Neuronal stem cell (in vitro differentiated cells): Measurements from ENCODE around the gene CLTRN. TPM values are rescaled to one million over a fixed set of nuclear protein-coding genes. Genes with fewer than 3 reads are reported as not detected.
"Not testable (repeated sequence)": the region's sequence is repeated elsewhere in the genome, so short reads cannot be mapped to it uniquely, and the experiment has no call there.

Experiments used
- DNase-seq: peaks from one replicate; pipeline ENCODE4 v3.0.0-alpha.2; 2013; ENCODE audit warnings: low spot score
- H2AFZ ChIP-seq: one replicate; pipeline ENCODE4 v1.6.1; 2013; ENCODE audit warnings: mild to moderate bottlenecking, low read length, inconsistent platforms
- H2AK5ac ChIP-seq: 2 replicates; pipeline ENCODE4 v1.6.1; 2013; ENCODE audit warnings: low read depth, mild to moderate bottlenecking, inconsistent platforms, low read length, moderate library complexity, mixed read lengths
- H2BK120ac ChIP-seq: 2 replicates; pipeline ENCODE4 v1.6.1; 2013; ENCODE audit warnings: low read depth, mild to moderate bottlenecking, inconsistent platforms, low read length, moderate library complexity, mixed read lengths
- H2BK12ac ChIP-seq: one replicate; pipeline ENCODE4 v1.6.1; 2013; ENCODE audit warnings: low read length, inconsistent platforms
- H2BK15ac ChIP-seq: 2 replicates; pipeline ENCODE4 v1.6.1; 2013; ENCODE audit warnings: mild to moderate bottlenecking, low read length, inconsistent platforms, mixed read lengths
- H2BK5ac ChIP-seq: one replicate; pipeline ENCODE4 v1.6.1; 2013; ENCODE audit warnings: inconsistent platforms, mild to moderate bottlenecking, low read length, moderate library complexity
- H3K14ac ChIP-seq: one replicate; pipeline ENCODE4 v1.6.1; 2013; ENCODE audit warnings: low read length, inconsistent platforms
- H3K18ac ChIP-seq: 2 replicates; pipeline ENCODE4 v1.6.1; 2013; ENCODE audit warnings: low read length, inconsistent platforms
- H3K23ac ChIP-seq: 2 replicates; pipeline ENCODE4 v1.6.1; 2013; ENCODE audit warnings: low read depth, mild to moderate bottlenecking, mixed read lengths, low read length, inconsistent platforms; ENCODE audit not compliant: poor library complexity
- H3K27ac ChIP-seq: replicated peaks from 3 replicates; pipeline ENCODE4 v1.5.1; 2013; ENCODE audit warnings: low read length, inconsistent platforms
- H3K27me3 ChIP-seq, 3 experiments: 2 replicates each; pipeline ENCODE4 v1.6.1; 2013; ENCODE audit warnings: low read length in 3 of 3, mild to moderate bottlenecking in 2 of 3, inconsistent platforms in 1 of 3, low read depth in 1 of 3, mixed read lengths in 1 of 3, moderate library complexity in 1 of 3; ENCODE audit not compliant: control insufficient read depth in 3 of 3, insufficient read depth in 3 of 3
- H3K36me3 ChIP-seq, 2 donors: replicated peaks in 1 of 2; 2 replicates each; pipeline ENCODE4 v1.6.1; 2013; ENCODE audit warnings: low read length in 2 of 2; ENCODE audit not compliant: control insufficient read depth in 2 of 2, insufficient read depth in 2 of 2
- H3K4ac ChIP-seq: 2 replicates; pipeline ENCODE4 v1.6.1; 2013; ENCODE audit warnings: inconsistent platforms, mild to moderate bottlenecking, low read length, moderate library complexity
- H3K4me1 ChIP-seq, 2 donors: 1 replicate in 1 of 2; 2 replicates in 1 of 2; pipeline ENCODE4 v1.6.1; 2013; ENCODE audit warnings: low read length in 2 of 2, low read depth in 1 of 2; ENCODE audit not compliant: control insufficient read depth in 2 of 2, insufficient read depth in 1 of 2
- H3K4me2 ChIP-seq: one replicate; pipeline ENCODE4 v1.6.1; 2013; ENCODE audit warnings: mild to moderate bottlenecking, low read length, inconsistent platforms; ENCODE audit not compliant: insufficient read depth, poor library complexity, severe bottlenecking
- H3K4me3 ChIP-seq, 2 donors: 2 replicates each; pipeline ENCODE4 v1.5.1; 2013; ENCODE audit warnings: low read length in 2 of 2, mild to moderate bottlenecking in 2 of 2, inconsistent platforms in 1 of 2, moderate library complexity in 1 of 2
- H3K79me1 ChIP-seq: one replicate; pipeline ENCODE4 v1.6.1; 2013; ENCODE audit warnings: low read depth, mild to moderate bottlenecking, inconsistent platforms, low read length, moderate library complexity
- H3K9ac ChIP-seq: one replicate; pipeline ENCODE4 v1.6.1; 2013; ENCODE audit warnings: mild to moderate bottlenecking, low read depth, low read length, inconsistent platforms; ENCODE audit not compliant: poor library complexity
- H3K9me3 ChIP-seq, 2 donors: replicated peaks in 1 of 2; 2 replicates each; pipeline versions ENCODE3 to v1.6.1; 2013; ENCODE audit warnings: low read length in 2 of 2, mild to moderate bottlenecking in 2 of 2, inconsistent platforms in 1 of 2, low read depth in 1 of 2, mixed read lengths in 1 of 2, moderate library complexity in 1 of 2; ENCODE audit not compliant: control insufficient read depth in 2 of 2, insufficient read depth in 1 of 2
- H4K8ac ChIP-seq: one replicate; pipeline ENCODE4 v1.6.1; 2013; ENCODE audit warnings: low read depth, mild to moderate bottlenecking, inconsistent platforms, low read length, moderate library complexity
- H4K91ac ChIP-seq: one replicate; pipeline ENCODE4 v1.6.1; 2013; ENCODE audit warnings: low read length, low read depth, mild to moderate bottlenecking, inconsistent platforms; ENCODE audit not compliant: poor library complexity
- WGBS, 2 donors: extraction: QIAGEN DNeasy Blood & Tissue Kit; methylation state at CpG; one replicate each; pipeline ENCODE4 v1.1.7; 2013; ENCODE audit warnings: missing lambda C conversion rate in 2 of 2, mixed read lengths in 1 of 2; ENCODE audit not compliant: insufficient read length in 2 of 2, insufficient replicate concordance in 1 of 2; ENCODE audit errors: extremely low coverage in 2 of 2; 5-methylcytosine and 5-hydroxymethylcytosine counted together
- polyA plus RNA-seq, 2 experiments: library from polyadenylated mRNA; stranded (reverse); fragments of 200-250 nt; gene quantifications; one replicate each; pipeline ENCODE4 v1.2.3, GENCODE V29; 2013

The CLTRN gene
- 2.3 TPM for polyA plus RNA-seq (2013, experiment 1 of 2)
- polyA plus RNA-seq (2013, experiment 2 of 2), result 2.5 TPM

GRCh38 chrX:15664487-15665444, at the start of gene CLTRN:
Gene CLTRN, minus strand, starts transcription at chrX:15664805. Its CDS starts 30 bp downstream, at chrX:15664775.
- Histone ChIP-seq H2BK12ac (no peak within 1 kb of the TSS), H2AFZ (no peak within 1 kb of the TSS), H3K4me3 (no peak within 1 kb of the TSS), H3K9me3 (no peaks in the 10 kb centered on the region), H3K14ac (no peak within 1 kb of the TSS), H2AK5ac (no peak within 1 kb of the TSS), H3K4ac (no peak within 1 kb of the TSS), H4K8ac (no peak within 1 kb of the TSS), H3K4me2 (no peak within 1 kb of the TSS), H3K79me1 (no peaks in the 10 kb centered on the region), H3K27ac (no peak within 1 kb of the TSS), H3K36me3 (no peaks in the 10 kb centered on the region), H3K9ac (no peak within 1 kb of the TSS), H4K91ac (no peak within 1 kb of the TSS), H3K23ac (no peak within 1 kb of the TSS), H3K27me3 (peaks cover 0 to 2% (median 0%) of the 10 kb centered on the region in 3 experiments), H2BK15ac (no peak within 1 kb of the TSS), H3K18ac (no peak within 1 kb of the TSS), H2BK120ac (no peak within 1 kb of the TSS), H2BK5ac (no peak within 1 kb of the TSS), H3K4me1 (no peaks in the 10 kb centered on the region)
- no peak for DNase-seq
- WGBS, 2 donors, result no CpG with 5 or more reads among the region's 14 CpGs

GRCh38 chrX:15704273-15704672, 39.7 kb upstream of the CLTRN start:
- DNase-seq, H2BK12ac ChIP-seq, H2BK15ac ChIP-seq, H3K14ac ChIP-seq, H3K27ac ChIP-seq, H3K9me3 ChIP-seq, H4K8ac ChIP-seq, H2AFZ ChIP-seq, H4K91ac ChIP-seq, H3K36me3 ChIP-seq, H3K4me2 ChIP-seq, H3K18ac ChIP-seq, H2AK5ac ChIP-seq, H3K23ac ChIP-seq, H3K9ac ChIP-seq, H3K79me1 ChIP-seq, H3K27me3 ChIP-seq, H3K4me3 ChIP-seq, H3K4me1 ChIP-seq, H2BK120ac ChIP-seq, H2BK5ac ChIP-seq, H3K4ac ChIP-seq: not testable (repeated sequence)
- WGBS, 2 donors, result no CpG with 5 or more reads among the region's 8 CpGs

- H3K27me3 ChIP-seq, H3K23ac ChIP-seq, H2BK12ac ChIP-seq, H2AFZ ChIP-seq, H3K79me1 ChIP-seq, H3K4me3 ChIP-seq, H2BK5ac ChIP-seq, H3K4me1 ChIP-seq, H3K18ac ChIP-seq, H3K14ac ChIP-seq, H4K8ac ChIP-seq, H3K9me3 ChIP-seq, H3K36me3 ChIP-seq, H3K27ac ChIP-seq, H3K9ac ChIP-seq, H4K91ac ChIP-seq, DNase-seq, H3K4ac ChIP-seq, H2BK120ac ChIP-seq, H3K4me2 ChIP-seq, H2AK5ac ChIP-seq, H2BK15ac ChIP-seq: not testable (repeated sequence)
- WGBS, 2 donors, result no CpG with 5 or more reads among the region's 5 CpGs
Measured at GRCh38 chrX:15703809-15704208, 39.2 kb upstream of the CLTRN start.

DNA sequence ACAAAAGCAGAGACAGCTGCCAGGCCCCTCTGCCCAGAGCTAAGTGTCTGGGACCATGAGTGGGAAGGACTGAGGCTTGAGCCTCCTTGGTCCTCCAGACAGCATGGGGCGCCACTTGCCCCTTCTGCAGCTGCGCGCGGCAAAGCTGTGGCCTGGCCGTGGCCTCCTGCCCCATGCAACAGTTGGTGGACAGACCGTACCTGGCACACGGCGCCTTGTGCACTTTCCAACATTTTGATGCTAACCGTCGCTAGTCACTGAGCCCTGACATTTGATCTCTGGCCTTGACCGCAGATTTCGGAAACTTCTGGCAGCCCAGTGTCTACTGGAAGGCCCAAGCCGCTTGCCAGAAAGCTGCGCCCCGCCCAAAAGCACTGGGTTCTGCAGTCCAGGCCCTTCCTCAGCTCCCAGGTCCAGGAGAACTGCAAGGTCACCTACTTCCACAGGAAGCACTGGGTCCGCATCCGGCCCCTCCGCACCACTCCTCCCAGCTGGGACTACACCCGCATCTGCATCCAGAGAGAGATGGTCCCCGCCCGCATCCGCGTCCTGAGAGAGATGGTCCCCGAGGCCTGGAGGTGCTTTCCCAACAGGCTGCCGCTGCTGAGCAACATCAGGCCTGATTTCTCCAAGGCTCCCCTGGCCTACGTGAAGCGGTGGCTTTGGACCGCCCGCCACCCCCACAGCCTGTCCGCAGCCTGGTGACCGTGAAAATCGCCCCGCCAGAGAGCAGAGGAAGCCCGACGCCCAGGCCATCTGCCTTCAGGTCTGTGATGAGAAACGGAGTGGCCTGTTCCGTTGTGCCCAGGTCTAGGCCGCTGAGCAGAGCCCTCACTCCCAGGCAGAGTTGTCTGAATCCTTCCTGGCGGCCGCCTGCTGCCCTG, 38.1 kb upstream of the CLTRN start:
- no peak overlapping the region for H3K4ac ChIP-seq
- H2BK120ac ChIP-seq, result no peak overlapping the region
- H3K9me3 ChIP-seq, result no peaks in the 10 kb centered on the region
- no peak overlapping the region for H4K91ac ChIP-seq
- no peak overlapping the region for H3K27ac ChIP-seq
- no peak overlapping the region for H3K14ac ChIP-seq
- no peak overlapping the region for H2BK5ac ChIP-seq
- H4K8ac ChIP-seq, result no peak overlapping the region
- no peak overlapping the region for H2BK12ac ChIP-seq
- H3K9ac ChIP-seq, result no peak overlapping the region
- no peak for DNase-seq
- no peak overlapping the region for H3K23ac ChIP-seq
- H3K4me1 ChIP-seq, result no peaks in the 10 kb centered on the region
- H3K36me3 ChIP-seq, result peaks cover 0 to 6% of the 10 kb centered on the region in 2 donors
- H2AFZ ChIP-seq, result no peak overlapping the region
- H3K4me2 ChIP-seq, result no peak overlapping the region
- no peaks in the 10 kb centered on the region for H3K79me1 ChIP-seq
- WGBS, 2 donors, result no CpG with 5 or more reads among the region's 40 CpGs
- H2AK5ac ChIP-seq, result no peak overlapping the region
- no peak overlapping the region for H3K4me3 ChIP-seq
- no peak overlapping the region for H2BK15ac ChIP-seq
- H3K18ac ChIP-seq, result no peak overlapping the region
- no peaks in the 10 kb centered on the region for H3K27me3 ChIP-seq
